CD4-positive, alpha-beta memory T cell (primary cell): ENCODE results near the gene SLC27A2. TPM values are rescaled to one million over a fixed set of nuclear protein-coding genes. Genes with fewer than 3 reads are reported as not detected.
A peak's percentile ranks its signal among the peaks of the same experiment; 100 is the strongest.

Experiments used
- CTCF ChIA-PET: fragments of 350-600 bp; sonication (Branson Sonifier 250); formaldehyde crosslinking; loops from one replicate; lab custom pipeline; 2021; ENCODE audit warnings: inconsistent platforms; ENCODE audit not compliant: partially characterized antibody; lab: Charles Lee
- POLR2A ChIA-PET: fragments of 350-600 bp; sonication (Branson Sonifier 250); formaldehyde crosslinking; loops from one replicate; lab custom pipeline; 2021; ENCODE audit not compliant: partially characterized antibody; lab: Charles Lee
- DNase-seq, 5 donors: peaks; one replicate each; pipeline versions ENCODE4 v3.0.0 to v3.0.0-alpha.2; 2020 to 2022; ENCODE audit warnings: mixed read lengths in 1 of 5
- H3K27ac ChIP-seq: one replicate; pipeline ENCODE4 v1.7.0; 2013; ENCODE audit warnings: low read depth, low read length
- H3K27me3 ChIP-seq: 2 replicates; pipeline ENCODE4 v1.7.0; 2013; ENCODE audit warnings: mild to moderate bottlenecking, low read length, moderate library complexity; ENCODE audit not compliant: insufficient read depth
- H3K36me3 ChIP-seq: 2 replicates; pipeline ENCODE4 v1.7.0; 2013; ENCODE audit warnings: mild to moderate bottlenecking, low read length, moderate library complexity; ENCODE audit not compliant: insufficient read depth
- H3K4me1 ChIP-seq: 2 replicates; pipeline ENCODE4 v1.7.0; 2013; ENCODE audit warnings: mild to moderate bottlenecking, low read length, moderate library complexity; ENCODE audit not compliant: insufficient read depth
- H3K4me3 ChIP-seq, 2 donors: one replicate each; pipeline ENCODE4 v1.7.0; 2013; ENCODE audit warnings: low read length in 2 of 2, mild to moderate bottlenecking in 1 of 2
- H3K9me3 ChIP-seq, 2 donors: one replicate each; pipeline ENCODE4 v1.7.0; 2013; ENCODE audit warnings: low read length in 2 of 2, control low read depth in 1 of 2; ENCODE audit not compliant: control insufficient read depth in 1 of 2
- H3K27ac Mint-ChIP-seq, 7 donors: one replicate each; pipeline ENCODE4 v1.8.0; 2020 to 2021; ENCODE audit warnings: mixed read lengths in 7 of 7, mild to moderate bottlenecking in 6 of 7, inconsistent platforms in 3 of 7, moderate library complexity in 3 of 7
- H3K27me3 Mint-ChIP-seq, 2 donors: one replicate each; pipeline ENCODE4 v1.8.0; 2020 to 2021; ENCODE audit warnings: mixed read lengths in 2 of 2
- H3K36me3 Mint-ChIP-seq, 2 donors: one replicate each; pipeline ENCODE4 v1.8.0; 2020 to 2021; ENCODE audit warnings: mixed read lengths in 2 of 2, inconsistent platforms in 1 of 2, mild to moderate bottlenecking in 1 of 2
- H3K4me1 Mint-ChIP-seq, 4 donors: one replicate each; pipeline ENCODE4 v1.8.0; 2020 to 2021; ENCODE audit warnings: mixed read lengths in 4 of 4, mild to moderate bottlenecking in 1 of 4
- H3K4me3 Mint-ChIP-seq, 8 donors: one replicate each; pipeline ENCODE4 v1.8.0; 2020 to 2021; ENCODE audit warnings: mixed read lengths in 8 of 8, mild to moderate bottlenecking in 7 of 8, moderate library complexity in 6 of 8, inconsistent platforms in 3 of 8
- H3K9me3 Mint-ChIP-seq, 8 donors: one replicate each; pipeline ENCODE4 v1.8.0; 2020 to 2021; ENCODE audit warnings: mixed read lengths in 8 of 8, mild to moderate bottlenecking in 5 of 8, inconsistent platforms in 3 of 8, moderate library complexity in 1 of 8
- intact Hi-C: fragments of 100-400 bp; cut with micrococcal nuclease; formaldehyde crosslinking; loops from one replicate; pipeline ENCODE4 v1.15.1; 2023
- polyA plus RNA-seq, 2 donors: library from polyadenylated mRNA; unstranded; fragments of 300-500 nt; fragmentation: Illumina TruSeq; gene quantifications; one replicate each; pipeline ENCODE4 v1.2.3, GENCODE V29; 2021
- total RNA-seq, 2 experiments: library from RNA; stranded (reverse); gene quantifications; one replicate each; pipeline ENCODE4 v1.2.3, GENCODE V29; 2021

Gene SLC27A2
- total and polyA plus RNA-seq, 4 experiments from 2014 or later, result 0.61 to 0.93 (median 0.75) TPM; not detected in 1

- no peaks in the 10 kb centered on the region for H3K9me3 ChIP-seq
- CTCF ChIA-PET, result no interaction called here
- Mint-ChIP-seq H3K4me1 (no peaks in the 10 kb centered on the region), H3K4me3 (no peak overlapping the region), H3K36me3 (no peaks in the 10 kb centered on the region), H3K27ac (peak overlapping the region in 1 of 7 donors; percentile 19), H3K27me3 (peaks cover 0 to 1% of the 10 kb centered on the region in 2 donors), H3K9me3 (no peaks in the 10 kb centered on the region)
- no peak overlapping the region for H3K27ac ChIP-seq
- no peaks in the 10 kb centered on the region for H3K27me3 ChIP-seq
- POLR2A ChIA-PET, result no interaction called here
- no peaks in the 10 kb centered on the region for H3K4me1 ChIP-seq
- intact Hi-C loops, result no loop called here
- H3K36me3 ChIP-seq, result no peaks in the 10 kb centered on the region
- DNase-seq, result no peak
- H3K4me3 ChIP-seq, result no peak overlapping the region
Observed at GRCh38 chr15:50225938-50226337, 43.9 kb downstream of the SLC27A2 start.

- ChIA-PET CTCF (no interaction called here), POLR2A (no interaction called here)
- intact Hi-C loops, result no loop called here
- H3K4me3 ChIP-seq, result no peak overlapping the region
- Mint-ChIP-seq H3K4me3 (no peak overlapping the region), H3K27me3 (peaks cover 0 to 1% of the 10 kb centered on the region in 2 donors), H3K27ac (no peak overlapping the region), H3K4me1 (no peaks in the 10 kb centered on the region), H3K36me3 (no peaks in the 10 kb centered on the region), H3K9me3 (no peaks in the 10 kb centered on the region)
- no peaks in the 10 kb centered on the region for H3K9me3 ChIP-seq
- DNase-seq, result no peak
- H3K36me3 ChIP-seq, result no peaks in the 10 kb centered on the region
- H3K4me1 ChIP-seq, result no peaks in the 10 kb centered on the region
- H3K27me3 ChIP-seq, result no peaks in the 10 kb centered on the region
- no peak overlapping the region for H3K27ac ChIP-seq
Observed at GRCh38 chr15:50227076-50227475, 45.1 kb downstream of the SLC27A2 start.

GRCh38 chr15:50228866-50229265 lies 46.9 kb downstream of the SLC27A2 start:
- no peaks in the 10 kb centered on the region for H3K36me3 Mint-ChIP-seq
- no peaks in the 10 kb centered on the region for H3K9me3 Mint-ChIP-seq
- no peak overlapping the region for H3K27ac Mint-ChIP-seq
- CTCF ChIA-PET, result no interaction called here
- intact Hi-C loops, result no loop called here
- Histone ChIP-seq H3K4me1 (no peaks in the 10 kb centered on the region), H3K4me3 (no peak overlapping the region), H3K27me3 (no peaks in the 10 kb centered on the region), H3K36me3 (no peaks in the 10 kb centered on the region), H3K9me3 (no peaks in the 10 kb centered on the region), H3K27ac (no peak overlapping the region)
- H3K4me3 Mint-ChIP-seq, result no peak overlapping the region
- no peak for DNase-seq
- POLR2A ChIA-PET, result no interaction called here
- H3K4me1 Mint-ChIP-seq, result no peaks in the 10 kb centered on the region
- no peaks in the 10 kb centered on the region for H3K27me3 Mint-ChIP-seq

- H3K27me3 ChIP-seq, result no peaks in the 10 kb centered on the region
- ChIA-PET POLR2A (interaction anchor here (0.7 to 0.9 kb wide), 2 partner anchors 18 to 42 kb away, joined by 3 to 5 read pairs; no protein-coding TSS in a partner anchor), CTCF (no interaction called here)
- no peaks in the 10 kb centered on the region for H3K4me1 Mint-ChIP-seq
- no peak overlapping the region for H3K27ac Mint-ChIP-seq
- no peak for DNase-seq
- H3K9me3 Mint-ChIP-seq, result no peaks in the 10 kb centered on the region
- H3K4me3 ChIP-seq, result no peak overlapping the region
- intact Hi-C loops, result no loop called here
- no peaks in the 10 kb centered on the region for H3K27me3 Mint-ChIP-seq
- H3K4me1 ChIP-seq, result no peaks in the 10 kb centered on the region
- no peak overlapping the region for H3K27ac ChIP-seq
- no peak overlapping the region for H3K4me3 Mint-ChIP-seq
- no peaks in the 10 kb centered on the region for H3K36me3 Mint-ChIP-seq
- H3K9me3 ChIP-seq, result no peaks in the 10 kb centered on the region
- H3K36me3 ChIP-seq, result no peaks in the 10 kb centered on the region
Observed at GRCh38 chr15:50229336-50229735, 47.3 kb downstream of the SLC27A2 start.

- no peaks in the 10 kb centered on the region for H3K9me3 ChIP-seq
- ChIA-PET POLR2A (no interaction called here), CTCF (no interaction called here)
- Mint-ChIP-seq H3K27me3 (no peaks in the 10 kb centered on the region), H3K36me3 (no peaks in the 10 kb centered on the region), H3K4me1 (no peaks in the 10 kb centered on the region), H3K27ac (peak overlapping the region in 1 of 7 donors; percentile 41), H3K9me3 (no peaks in the 10 kb centered on the region), H3K4me3 (no peak overlapping the region)
- no peak overlapping the region for H3K4me3 ChIP-seq
- no peak for DNase-seq
- no peaks in the 10 kb centered on the region for H3K4me1 ChIP-seq
- no peak overlapping the region for H3K27ac ChIP-seq
- H3K36me3 ChIP-seq, result no peaks in the 10 kb centered on the region
- intact Hi-C loops, result no loop called here
- no peaks in the 10 kb centered on the region for H3K27me3 ChIP-seq
Observed at GRCh38 chr15:50231761-50232160, 49.8 kb downstream of the SLC27A2 start.

GRCh38 chr15:50232791-50233190 lies 50.8 kb downstream of the SLC27A2 start:
- intact Hi-C loops, result no loop called here
- no peaks in the 10 kb centered on the region for H3K36me3 Mint-ChIP-seq
- H3K27me3 ChIP-seq, result no peaks in the 10 kb centered on the region
- no peaks in the 10 kb centered on the region for H3K9me3 ChIP-seq
- H3K36me3 ChIP-seq, result no peaks in the 10 kb centered on the region
- no peak overlapping the region for H3K4me3 ChIP-seq
- no peak overlapping the region for H3K4me3 Mint-ChIP-seq
- ChIA-PET CTCF (no interaction called here), POLR2A (no interaction called here)
- no peaks in the 10 kb centered on the region for H3K27me3 Mint-ChIP-seq
- no peak for DNase-seq
- no peaks in the 10 kb centered on the region for H3K4me1 ChIP-seq
- H3K27ac ChIP-seq, result no peak overlapping the region
- peaks cover 0 to 2% (median 0%) of the 10 kb centered on the region in 8 donors for H3K9me3 Mint-ChIP-seq
- H3K4me1 Mint-ChIP-seq, result no peaks in the 10 kb centered on the region
- peak overlapping the region in 1 of 7 donors; percentile 11 for H3K27ac Mint-ChIP-seq

GRCh38 chr15:50233192-50233736 lies 51.3 kb downstream of the SLC27A2 start:
- Histone ChIP-seq H3K27ac (no peak overlapping the region), H3K27me3 (no peaks in the 10 kb centered on the region), H3K9me3 (no peaks in the 10 kb centered on the region), H3K4me3 (no peak overlapping the region), H3K36me3 (no peaks in the 10 kb centered on the region), H3K4me1 (no peaks in the 10 kb centered on the region)
- DNase-seq, result no peak
- H3K4me1 Mint-ChIP-seq, result no peaks in the 10 kb centered on the region
- H3K36me3 Mint-ChIP-seq, result no peaks in the 10 kb centered on the region
- intact Hi-C loops, result no loop called here
- no peak overlapping the region for H3K27ac Mint-ChIP-seq
- CTCF ChIA-PET, result no interaction called here
- H3K27me3 Mint-ChIP-seq, result no peaks in the 10 kb centered on the region
- POLR2A ChIA-PET, result no interaction called here
- peaks cover 0 to 2% (median 0%) of the 10 kb centered on the region in 8 donors for H3K9me3 Mint-ChIP-seq
- no peak overlapping the region for H3K4me3 Mint-ChIP-seq
